Right lobe of liver (tissue), 4 donors: ENCODE measurements around the gene RAP2C.
A peak's percentile ranks its signal among the peaks of the same experiment; 100 is the strongest.

Source experiments
- CTCF ChIP-seq, 4 donors: fragments of 200-600 bp in 3 of 4; fragments of 450-650 bp in 1 of 4; IDR thresholded peaks; one replicate each; pipeline versions ENCODE4 v1.5.1 to v1.8.0; 2016 to 2022; ENCODE audit warnings: antibody characterized with exemption in 4 of 4, mild to moderate bottlenecking in 2 of 4
- POLR2A ChIP-seq: fragments of 450-650 bp; IDR thresholded peaks from one replicate; pipeline ENCODE4 v1.6.1; 2017; ENCODE audit warnings: antibody characterized with exemption, mild to moderate bottlenecking
- donor health status: DM: no; HTN: no; CAD: no.
- donor health status: DM: no; HTN: no; CAD: no.
- donor health status: DM: no; HTN: yes; CAD: no.

- TF ChIP-seq CTCF (IDR thresholded peaks at IDR 0.05) (peak; percentile 24 to 51 (median 41)), POLR2A (no peak)
These were observed 47.8 kb downstream of the RAP2C start for GRCh38 chrX:132171478-132171877.
